DOHH2 (cell line): ENCODE measurements around the gene TNK1.

Source experiments
- CTCF ChIP-seq: fragments of 200-600 bp; sonication (generic); IDR thresholded peaks from one replicate; pipeline ENCODE4 v1.5.1; 2014; ENCODE audit warnings: antibody characterized with exemption, mild to moderate bottlenecking, low read depth, low read length; ENCODE audit not compliant: poor library complexity, severe bottlenecking
- EZH2phosphoT487 ChIP-seq: fragments of 200-600 bp; sonication (generic); IDR thresholded peaks from 2 replicates; pipeline ENCODE4 v1.6.1; 2017; ENCODE audit warnings: borderline replicate concordance, mild to moderate bottlenecking, antibody characterized with exemption, low read length, moderate library complexity, mixed read lengths

GRCh38 chr17:7437950-7438614, 57.2 kb downstream of the TNK1 start:
- no peak for TF ChIP-seq CTCF
- no peak for TF ChIP-seq EZH2phosphoT487
